Fibroblast of mammary gland (primary cell): ENCODE data around the gene CYP27C1.
A peak's percentile ranks its signal among the peaks of the same experiment; 100 is the strongest.
"Not testable (repeated sequence)": the region's sequence is repeated elsewhere in the genome, so short reads cannot be mapped to it uniquely, and the experiment has no call there.

ENCODE experiments used
- DNase-seq: peaks from one replicate; pipeline ENCODE4 v3.0.0-alpha.2; 2010; ENCODE audit warnings: low read depth
- H3K4me3 ChIP-seq: 2 replicates; pipeline ENCODE4 v1.5.1; 2011; ENCODE audit warnings: low read depth, mild to moderate bottlenecking, low read length, moderate library complexity; ENCODE audit not compliant: control insufficient read depth
- CTCF ChIP-seq: conservative IDR thresholded peaks from 2 replicates; pipeline ENCODE4 v1.5.1; 2011; ENCODE audit warnings: low read depth, low read length, inconsistent platforms; ENCODE audit not compliant: control insufficient read depth, insufficient read depth

The CYP27C1 gene

GRCh38 chr2:127255146-127255545, 35.0 kb upstream of the CYP27C1 start:
- H3K4me3 ChIP-seq = no peak overlapping the region
- TF ChIP-seq CTCF = no peak
- DNase-seq = no peak

GRCh38 chr2:127254386-127254981, 34.4 kb upstream of the CYP27C1 start:
- TF ChIP-seq CTCF = no peak
- no peak overlapping the region for H3K4me3 ChIP-seq
- peak; percentile 40 for DNase-seq

- DNase-seq, H3K4me3 ChIP-seq: not testable (repeated sequence)
These were observed 21.1 kb upstream of the CYP27C1 start for GRCh38 chr2:127241184-127241583.

- no peak for TF ChIP-seq CTCF
- no peak overlapping the region for H3K4me3 ChIP-seq
- no peak for DNase-seq
These were observed 19.3 kb upstream of the CYP27C1 start for GRCh38 chr2:127239395-127239794.

GRCh38 chr2:127237768-127238167, 17.7 kb upstream of the CYP27C1 start:
- DNase-seq, H3K4me3 ChIP-seq: not testable (repeated sequence)

GRCh38 chr2:127235082-127235702, 15.1 kb upstream of the CYP27C1 start:
- TF ChIP-seq CTCF = no peak
- no peak for DNase-seq

GRCh38 chr2:127233710-127234109, 13.6 kb upstream of the CYP27C1 start:
- DNase-seq = no peak
- TF ChIP-seq CTCF = no peak
- H3K4me3 ChIP-seq = no peak overlapping the region

More at GRCh38 chr2:127235082-127235702, 15.1 kb upstream of the CYP27C1 start:
- no peak overlapping the region for H3K4me3 ChIP-seq
